GM13977 (cell line): ENCODE measurements around the gene HNRNPA1.
"Not testable (repeated sequence)": the region's sequence is repeated elsewhere in the genome, so short reads cannot be mapped to it uniquely, and the experiment has no call there.

Experiments
- DNase-seq: peaks from one replicate; pipeline ENCODE4 v3.0.0; 2012; ENCODE audit warnings: low spot score
- CTCF ChIP-seq: IDR thresholded peaks from 2 replicates; pipeline ENCODE4 v1.5.1; 2012; ENCODE audit warnings: mild to moderate bottlenecking, control low read depth; ENCODE audit not compliant: insufficient read depth; ENCODE audit errors: extremely low read depth, missing control alignments
- in situ Hi-C: fragments of 300-500 bp; cut with MboI; formaldehyde crosslinking; loops from one replicate; pipeline ENCODE4 v1.12.0; 2022; ENCODE audit warnings: low sequenced_read_pairs, low pct_unique_long_range_greater_than_20kb, mixed read lengths, inconsistent platforms; ENCODE audit not compliant: unreplicated experiment

HNRNPA1 gene

GRCh38 chr12:54272214-54272613 is 8.3 kb upstream of the HNRNPA1 start:
- in situ Hi-C loops = no loop called here
- no peak for TF ChIP-seq CTCF
- DNase-seq = no peak

- TF ChIP-seq CTCF = no peak
- no peak for DNase-seq
- in situ Hi-C loops = no loop called here
Observed at GRCh38 chr12:54273981-54274380, 6.5 kb upstream of the HNRNPA1 start.

- in situ Hi-C loops = no loop called here
- no peak for TF ChIP-seq CTCF
- DNase-seq = no peak
Observed at GRCh38 chr12:54276368-54276767, 4.2 kb upstream of the HNRNPA1 start.

- in situ Hi-C loops = no loop called here
Observed at GRCh38 chr12:54277823-54278276, 2.7 kb upstream of the HNRNPA1 start.

GRCh38 chr12:54279227-54279631 is 1.3 kb upstream of the HNRNPA1 start:
- no peak for TF ChIP-seq CTCF
- no peak for DNase-seq
- in situ Hi-C loops = no loop called here

More at GRCh38 chr12:54277823-54278276, 2.7 kb upstream of the HNRNPA1 start:
- no peak for TF ChIP-seq CTCF
- no peak for DNase-seq

- peak; percentile 92 for DNase-seq
- in situ Hi-C loops = no loop called here
- no peak for TF ChIP-seq CTCF
Observed at GRCh38 chr12:54279632-54280467, 676 bp upstream of the HNRNPA1 start, which contains the start of gene CBX5. Gene CBX5 (minus strand): TSS chr12:54280122. CDS start chr12:54257650, 22,472 bp downstream.

GRCh38 chr12:54281261-54281638 is 724 bp downstream of the HNRNPA1 start:
- DNase-seq, in situ Hi-C loops: not testable (repeated sequence)

GRCh38 chr12:54281694-54282093 is 1.2 kb downstream of the HNRNPA1 start:
- DNase-seq, in situ Hi-C loops: not testable (repeated sequence)
